Testis (tissue), 2 donors: ENCODE results near the gene S100A5.

Experiments used
- POLR2A ChIP-seq: fragments of 450-650 bp; IDR thresholded peaks from one replicate; pipeline ENCODE4 v1.6.1; 2017; ENCODE audit warnings: antibody characterized with exemption, mild to moderate bottlenecking, moderate library complexity
- TF ChIP-seq, protein P1 (sequence below), 3 experiments: fragments of 450-650 bp in 2 of 3; fragments of 200-600 bp in 1 of 3; sonication (generic) in 1 of 3; IDR thresholded peaks; one replicate each; pipeline ENCODE4 v1.5.1; 2016 to 2019; ENCODE audit warnings: antibody characterized with exemption in 3 of 3, mild to moderate bottlenecking in 2 of 3, moderate library complexity in 1 of 3

DNA sequence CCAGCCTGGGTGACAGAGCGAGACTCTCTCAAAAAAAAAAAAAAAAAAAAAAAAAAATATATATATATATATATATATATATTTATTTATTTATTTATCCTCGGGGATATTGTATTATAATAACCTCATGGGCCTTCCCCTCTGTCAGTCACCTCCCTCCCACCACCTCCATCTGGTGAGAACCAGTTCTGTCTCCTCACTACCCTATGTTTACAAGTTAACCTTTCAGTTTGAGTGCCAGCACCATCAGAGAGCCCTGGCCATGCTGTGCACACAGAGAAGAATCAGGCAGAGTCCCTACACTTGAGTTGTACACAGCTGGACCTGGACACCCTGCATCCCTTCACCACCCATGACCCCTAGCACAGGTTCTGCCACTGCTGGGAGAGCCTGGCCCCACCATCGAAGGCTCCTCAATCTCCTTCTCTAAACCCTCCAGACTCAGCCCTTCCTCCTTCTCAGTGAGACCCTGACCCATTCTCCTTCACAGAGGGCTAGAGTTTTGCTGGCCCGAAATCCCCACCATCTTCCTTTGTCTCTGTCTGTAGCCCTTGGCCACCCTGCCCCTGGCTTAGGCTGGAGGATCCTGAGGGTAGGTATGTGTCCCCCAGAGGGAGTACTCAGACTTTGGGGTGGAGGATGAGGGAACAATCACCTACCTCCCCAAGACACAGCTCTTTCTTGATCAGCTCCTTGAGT, 1.2 kb downstream of the S100A5 start:
- TF ChIP-seq, protein P1, sequence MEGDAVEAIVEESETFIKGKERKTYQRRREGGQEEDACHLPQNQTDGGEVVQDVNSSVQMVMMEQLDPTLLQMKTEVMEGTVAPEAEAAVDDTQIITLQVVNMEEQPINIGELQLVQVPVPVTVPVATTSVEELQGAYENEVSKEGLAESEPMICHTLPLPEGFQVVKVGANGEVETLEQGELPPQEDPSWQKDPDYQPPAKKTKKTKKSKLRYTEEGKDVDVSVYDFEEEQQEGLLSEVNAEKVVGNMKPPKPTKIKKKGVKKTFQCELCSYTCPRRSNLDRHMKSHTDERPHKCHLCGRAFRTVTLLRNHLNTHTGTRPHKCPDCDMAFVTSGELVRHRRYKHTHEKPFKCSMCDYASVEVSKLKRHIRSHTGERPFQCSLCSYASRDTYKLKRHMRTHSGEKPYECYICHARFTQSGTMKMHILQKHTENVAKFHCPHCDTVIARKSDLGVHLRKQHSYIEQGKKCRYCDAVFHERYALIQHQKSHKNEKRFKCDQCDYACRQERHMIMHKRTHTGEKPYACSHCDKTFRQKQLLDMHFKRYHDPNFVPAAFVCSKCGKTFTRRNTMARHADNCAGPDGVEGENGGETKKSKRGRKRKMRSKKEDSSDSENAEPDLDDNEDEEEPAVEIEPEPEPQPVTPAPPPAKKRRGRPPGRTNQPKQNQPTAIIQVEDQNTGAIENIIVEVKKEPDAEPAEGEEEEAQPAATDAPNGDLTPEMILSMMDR (IDR thresholded peaks at IDR 0.05), result no peak
- no peak for TF ChIP-seq POLR2A
